HG03521 (cell line): ENCODE data around the gene SLC35F1.
"Not testable (repeated sequence)": the region's sequence is repeated elsewhere in the genome, so short reads cannot be mapped to it uniquely, and the experiment has no call there.

Experiments
- ATAC-seq: cut with Tn5 transposase; IDR thresholded peaks from one replicate; pipeline ENCODE4 v1.9.1; 2021; ENCODE audit warnings: mild to moderate bottlenecking, moderate library complexity; ENCODE audit not compliant: unreplicated experiment

Gene SLC35F1

GRCh38 chr6:117989086-117989485, 82.0 kb downstream of the SLC35F1 start:
- ATAC-seq, result no peak

GRCh38 chr6:117990151-117990550, 83.1 kb downstream of the SLC35F1 start:
- ATAC-seq, result no peak

- ATAC-seq, result no peak
Observed at GRCh38 chr6:117992856-117993255, 85.8 kb downstream of the SLC35F1 start.

GRCh38 chr6:118012944-118013343, 105.9 kb downstream of the SLC35F1 start:
- no peak for ATAC-seq

- ATAC-seq, result no peak
Observed at GRCh38 chr6:118016532-118016931, 109.5 kb downstream of the SLC35F1 start.

GRCh38 chr6:118017301-118017848, 110.3 kb downstream of the SLC35F1 start:
- no peak for ATAC-seq

GRCh38 chr6:118023771-118024170, 116.7 kb downstream of the SLC35F1 start:
- no peak for ATAC-seq

GRCh38 chr6:118029967-118030366, 122.9 kb downstream of the SLC35F1 start:
- no peak for ATAC-seq

- not testable (repeated sequence) for ATAC-seq
Observed at GRCh38 chr6:118037479-118037878, 130.4 kb downstream of the SLC35F1 start.

- no peak for ATAC-seq
Observed at GRCh38 chr6:118042855-118043254, 135.8 kb downstream of the SLC35F1 start.

- no peak for ATAC-seq
Observed at GRCh38 chr6:118044275-118044674, 137.2 kb downstream of the SLC35F1 start.

- no peak for ATAC-seq
Observed at GRCh38 chr6:118054082-118054481, 147.0 kb downstream of the SLC35F1 start.

GRCh38 chr6:118061666-118062065, 154.6 kb downstream of the SLC35F1 start:
- no peak for ATAC-seq

- ATAC-seq, result no peak
Observed at GRCh38 chr6:118080547-118080946, 173.5 kb downstream of the SLC35F1 start.

- no peak for ATAC-seq
Observed at GRCh38 chr6:118083711-118084110, 176.6 kb downstream of the SLC35F1 start.

- no peak for ATAC-seq
Observed at GRCh38 chr6:118085665-118086064, 178.6 kb downstream of the SLC35F1 start.

GRCh38 chr6:118086159-118086558, 179.1 kb downstream of the SLC35F1 start:
- no peak for ATAC-seq

- no peak for ATAC-seq
Observed at GRCh38 chr6:118092086-118092485, 185.0 kb downstream of the SLC35F1 start.

GRCh38 chr6:118097576-118097975, 190.5 kb downstream of the SLC35F1 start:
- no peak for ATAC-seq

- no peak for ATAC-seq
Observed at GRCh38 chr6:118100717-118101116, 193.7 kb downstream of the SLC35F1 start.

- ATAC-seq, result no peak
Observed at GRCh38 chr6:118101220-118101619, 194.2 kb downstream of the SLC35F1 start.

- no peak for ATAC-seq
Observed at GRCh38 chr6:118101831-118102345, 194.8 kb downstream of the SLC35F1 start.

- no peak for ATAC-seq
Observed at GRCh38 chr6:118102401-118102800, 195.3 kb downstream of the SLC35F1 start.
